ENCODE results near the gene NOTUM. TPM values are rescaled to one million over a fixed set of nuclear protein-coding genes. Genes with fewer than 3 reads are reported as not detected.

Gene NOTUM
- total RNA-seq, 2 experiments from 2014 or later = 0.15 TPM; not detected in 1

- no peak overlapping the region for H3K4me3 Mint-ChIP-seq
- ChIA-PET CTCF (no interaction called here), POLR2A (interaction anchor here (0.6 to 1.5 kb wide), 3 partner anchors 11 to 350 kb away, joined by 3 to 4 read pairs (median 4); no protein-coding TSS in a partner anchor)
- no peaks in the 10 kb centered on the region for H3K9me3 Mint-ChIP-seq
- H3K27ac Mint-ChIP-seq = no peak overlapping the region
- H3K4me1 Mint-ChIP-seq = peaks cover 51% of the 10 kb centered on the region
- no peak for DNase-seq
- no peaks in the 10 kb centered on the region for H3K27me3 Mint-ChIP-seq
- H3K36me3 Mint-ChIP-seq (ENCODE audit: low read depth) = peaks cover 58% of the 10 kb centered on the region
Measured at GRCh38 chr17:81914103-81914850, 46.7 kb downstream of the NOTUM start.

GRCh38 chr17:81913394-81914102 is 47.4 kb downstream of the NOTUM start:
- no peaks in the 10 kb centered on the region for H3K9me3 Mint-ChIP-seq
- POLR2A ChIA-PET = interaction anchor here (1.0 to 1.9 kb wide), 3 partner anchors 8 to 53 kb away, joined by 3 to 5 read pairs (median 3); partner anchors contain the start of gene P4HB

GRCh38 chr17:81912441-81913309 is 48.3 kb downstream of the NOTUM start:
- DNase-seq = no peak
- H3K27ac Mint-ChIP-seq = no peak overlapping the region
- CTCF ChIA-PET = no interaction called here
- H3K9me3 Mint-ChIP-seq = no peaks in the 10 kb centered on the region
- peaks cover 54% of the 10 kb centered on the region for H3K36me3 Mint-ChIP-seq (ENCODE audit: low read depth)
- H3K4me3 Mint-ChIP-seq = peak overlapping the region; percentile 39
- POLR2A ChIA-PET = interaction anchor here (1.0 to 1.9 kb wide), 4 partner anchors 9 to 52 kb away, joined by 3 to 5 read pairs (median 3); partner anchors contain the start of gene P4HB
- no peaks in the 10 kb centered on the region for H3K27me3 Mint-ChIP-seq
- peaks cover 41% of the 10 kb centered on the region for H3K4me1 Mint-ChIP-seq

More at GRCh38 chr17:81913394-81914102, 47.4 kb downstream of the NOTUM start:
- no peak for DNase-seq
- H3K27ac Mint-ChIP-seq = no peak overlapping the region
- CTCF ChIA-PET = no interaction called here
- no peak overlapping the region for H3K4me3 Mint-ChIP-seq
- H3K36me3 Mint-ChIP-seq (ENCODE audit: low read depth) = peaks cover 56% of the 10 kb centered on the region
- H3K4me1 Mint-ChIP-seq = peaks cover 46% of the 10 kb centered on the region
- no peaks in the 10 kb centered on the region for H3K27me3 Mint-ChIP-seq

- Mint-ChIP-seq H3K4me3 (peak overlapping the region; percentile 39), H3K36me3 (ENCODE audit: low read depth) (peaks cover 50% of the 10 kb centered on the region), H3K4me1 (peaks cover 37% of the 10 kb centered on the region), H3K27me3 (no peaks in the 10 kb centered on the region), H3K27ac (no peak overlapping the region), H3K9me3 (no peaks in the 10 kb centered on the region)
- ChIA-PET CTCF (no interaction called here), POLR2A (interaction anchor here (1.6 to 1.9 kb wide), 2 partner anchors 42 to 51 kb away, joined by 3 to 5 read pairs; partner anchors contain the start of gene P4HB)
- DNase-seq = no peak
Measured at GRCh38 chr17:81911969-81912368, 49.0 kb downstream of the NOTUM start.

GRCh38 chr17:81911277-81911961 is 49.6 kb downstream of the NOTUM start, which contains the start of gene PCYT2:
Gene PCYT2 (minus strand): TSS chr17:81911399. CDS start chr17:81911355, 44 bp downstream.
- Mint-ChIP-seq H3K4me1 (peaks cover 32% of the 10 kb centered on the region), H3K27me3 (no peaks in the 10 kb centered on the region), H3K27ac (peak within 1 kb of the TSS; percentile 70), H3K36me3 (ENCODE audit: low read depth) (peaks cover 47% of the 10 kb centered on the region), H3K9me3 (no peaks in the 10 kb centered on the region), H3K4me3 (peak within 1 kb of the TSS; percentile 88)
- ChIA-PET POLR2A (interaction anchor here (1.0 to 1.9 kb wide), 5 partner anchors 13 to 51 kb away, joined by 3 to 5 read pairs (median 4); partner anchors contain the start of gene P4HB), CTCF (no interaction called here)
- DNase-seq = peak; percentile 92

GRCh38 chr17:81910840-81911276 is 50.1 kb downstream of the NOTUM start:
- Mint-ChIP-seq H3K4me3 (peak overlapping the region; percentile 88), H3K9me3 (no peaks in the 10 kb centered on the region), H3K4me1 (peaks cover 28% of the 10 kb centered on the region), H3K27ac (no peak overlapping the region), H3K36me3 (ENCODE audit: low read depth) (peaks cover 43% of the 10 kb centered on the region), H3K27me3 (no peaks in the 10 kb centered on the region)
- POLR2A ChIA-PET = interaction anchor here (1.0 to 1.7 kb wide), 3 partner anchors 13 to 19 kb away, joined by 3 to 5 read pairs (median 4); no protein-coding TSS in a partner anchor
- DNase-seq = no peak
- CTCF ChIA-PET = no interaction called here

GRCh38 chr17:81909966-81910839 is 50.8 kb downstream of the NOTUM start:
- no peaks in the 10 kb centered on the region for H3K27me3 Mint-ChIP-seq
- DNase-seq = no peak
- no peaks in the 10 kb centered on the region for H3K9me3 Mint-ChIP-seq
- ChIA-PET POLR2A (interaction anchor here (0.6 to 1.9 kb wide), 7 partner anchors 12 to 67 kb away, joined by 3 to 6 read pairs (median 4); partner anchors contain the start of genes ARHGDIA and MAFG), CTCF (no interaction called here)
- H3K4me1 Mint-ChIP-seq = peaks cover 25% of the 10 kb centered on the region
- H3K4me3 Mint-ChIP-seq = peak overlapping the region; percentile 88
- H3K36me3 Mint-ChIP-seq (ENCODE audit: low read depth) = peaks cover 36% of the 10 kb centered on the region
- H3K27ac Mint-ChIP-seq = peak overlapping the region; percentile 70

GRCh38 chr17:81909231-81909630 is 51.8 kb downstream of the NOTUM start:
- Mint-ChIP-seq H3K4me3 (no peak overlapping the region), H3K27ac (no peak overlapping the region), H3K36me3 (ENCODE audit: low read depth) (peaks cover 26% of the 10 kb centered on the region), H3K9me3 (no peaks in the 10 kb centered on the region), H3K4me1 (peaks cover 23% of the 10 kb centered on the region), H3K27me3 (no peaks in the 10 kb centered on the region)
- ChIA-PET POLR2A (interaction anchor here (1.0 to 1.9 kb wide), 6 partner anchors 8 to 68 kb away, joined by 3 to 6 read pairs (median 4); partner anchors contain the start of genes ANAPC11, ARHGDIA and MAFG), CTCF (no interaction called here)
- no peak for DNase-seq

GRCh38 chr17:81908793-81909192 is 52.2 kb downstream of the NOTUM start:
- H3K4me1 Mint-ChIP-seq = peaks cover 23% of the 10 kb centered on the region
- H3K4me3 Mint-ChIP-seq = no peak overlapping the region
- CTCF ChIA-PET = no interaction called here
- H3K27me3 Mint-ChIP-seq = no peaks in the 10 kb centered on the region
- no peaks in the 10 kb centered on the region for H3K9me3 Mint-ChIP-seq
- POLR2A ChIA-PET = interaction anchor here (1.0 to 1.9 kb wide), 4 partner anchors 9 to 68 kb away, joined by 4 to 6 read pairs (median 4); partner anchors contain the start of genes ANAPC11 and ARHGDIA
- H3K36me3 Mint-ChIP-seq (ENCODE audit: low read depth) = peaks cover 23% of the 10 kb centered on the region
- DNase-seq = no peak
- H3K27ac Mint-ChIP-seq = no peak overlapping the region

- Mint-ChIP-seq H3K9me3 (no peaks in the 10 kb centered on the region), H3K4me1 (peaks cover 17% of the 10 kb centered on the region), H3K27me3 (peaks cover 2% of the 10 kb centered on the region), H3K27ac (no peak overlapping the region), H3K4me3 (no peak overlapping the region), H3K36me3 (ENCODE audit: low read depth) (peaks cover 10% of the 10 kb centered on the region)
- ChIA-PET CTCF (no interaction called here), POLR2A (no interaction called here)
- DNase-seq = no peak
Measured at GRCh38 chr17:81907219-81908145, 53.5 kb downstream of the NOTUM start.
